IPS DF 6.9 (cell line): ENCODE data around the gene PDRG1.

Experiments
- DNase-seq: peaks from one replicate; pipeline ENCODE4 v3.0.0-alpha.2; 2013; ENCODE audit warnings: low read depth, low spot score
- H3K27ac ChIP-seq: one replicate; pipeline ENCODE4 v1.5.1; 2013; ENCODE audit warnings: low read length, control low read depth
- H3K27me3 ChIP-seq: 2 replicates; pipeline ENCODE4 v1.6.1; 2013; ENCODE audit warnings: mild to moderate bottlenecking, low read length; ENCODE audit not compliant: control insufficient read depth, insufficient read depth
- H3K36me3 ChIP-seq: 2 replicates; pipeline ENCODE4 v1.6.1; 2013; ENCODE audit warnings: low read length; ENCODE audit not compliant: control insufficient read depth, insufficient read depth
- H3K4me1 ChIP-seq: 2 replicates; pipeline ENCODE4 v1.6.1; 2013; ENCODE audit warnings: low read length; ENCODE audit not compliant: control insufficient read depth, insufficient read depth
- H3K4me3 ChIP-seq: 2 replicates; pipeline ENCODE4 v1.5.1; 2013; ENCODE audit warnings: mild to moderate bottlenecking, low read length
- H3K9me3 ChIP-seq: 2 replicates; pipeline ENCODE4 v1.6.1; 2013; ENCODE audit warnings: low read length, inconsistent platforms; ENCODE audit not compliant: control insufficient read depth, insufficient read depth
- WGBS: extraction: QIAGEN DNeasy Blood & Tissue Kit; methylation state at CpG from one replicate; pipeline ENCODE4 v1.1.7; 2013; ENCODE audit warnings: mixed read lengths, missing lambda C conversion rate; ENCODE audit not compliant: insufficient read length, insufficient coverage; 5-methylcytosine and 5-hydroxymethylcytosine counted together

Gene PDRG1

GRCh38 chr20:31967830-31968249 lies 16.0 kb upstream of the PDRG1 start, which contains the start of gene XKR7:
TSS of gene XKR7 (plus strand) at chr20:31968151. CDS start at chr20:31968176, 25 bp downstream.
- no CpG with 5 or more reads among the region's 38 CpGs for WGBS
- peak within 1 kb of the TSS; percentile 45; the same call in 1 of the 2 replicates for H3K4me3 ChIP-seq
- no peak within 1 kb of the TSS for H3K27ac ChIP-seq
- no peaks in the 10 kb centered on the region for H3K9me3 ChIP-seq
- no peaks in the 10 kb centered on the region for H3K27me3 ChIP-seq
- no peaks in the 10 kb centered on the region for H3K4me1 ChIP-seq
- no peaks in the 10 kb centered on the region for H3K36me3 ChIP-seq
- no peak for DNase-seq

GRCh38 chr20:31966991-31967655 lies 15.3 kb upstream of the PDRG1 start:
- DNase-seq = no peak
- Histone ChIP-seq H3K27me3 (no peaks in the 10 kb centered on the region), H3K27ac (no peak overlapping the region), H3K36me3 (no peaks in the 10 kb centered on the region), H3K9me3 (no peaks in the 10 kb centered on the region), H3K4me3 (peak overlapping the region; percentile 8; the same call in 1 of the 2 replicates), H3K4me1 (no peaks in the 10 kb centered on the region)
- WGBS = no CpG with 5 or more reads among the region's 5 CpGs

- Histone ChIP-seq H3K36me3 (no peaks in the 10 kb centered on the region), H3K4me3 (no peak overlapping the region), H3K27ac (no peak overlapping the region), H3K27me3 (no peaks in the 10 kb centered on the region), H3K9me3 (no peaks in the 10 kb centered on the region), H3K4me1 (no peaks in the 10 kb centered on the region)
- no CpG with 5 or more reads among the region's 6 CpGs for WGBS
- no peak for DNase-seq
Observed at GRCh38 chr20:31963889-31964288, 12.0 kb upstream of the PDRG1 start.

GRCh38 chr20:31962761-31963160 lies 10.9 kb upstream of the PDRG1 start:
- H3K4me3 ChIP-seq = no peak overlapping the region
- no peaks in the 10 kb centered on the region for H3K27me3 ChIP-seq
- no peaks in the 10 kb centered on the region for H3K9me3 ChIP-seq
- H3K36me3 ChIP-seq = no peaks in the 10 kb centered on the region
- WGBS = no CpG with 5 or more reads among the region's 2 CpGs
- no peak overlapping the region for H3K27ac ChIP-seq
- no peak for DNase-seq
- no peaks in the 10 kb centered on the region for H3K4me1 ChIP-seq

GRCh38 chr20:31956556-31957526 lies 5.0 kb upstream of the PDRG1 start:
- Histone ChIP-seq H3K36me3 (no peaks in the 10 kb centered on the region), H3K27me3 (no peaks in the 10 kb centered on the region), H3K27ac (no peak overlapping the region), H3K4me1 (no peaks in the 10 kb centered on the region), H3K9me3 (no peaks in the 10 kb centered on the region), H3K4me3 (no peak overlapping the region)
- DNase-seq = no peak
- 100% methylated on average over 1 of the region's 11 CpGs for WGBS

GRCh38 chr20:31954500-31954899 lies 2.7 kb upstream of the PDRG1 start:
- DNase-seq = no peak
- Histone ChIP-seq H3K27me3 (no peaks in the 10 kb centered on the region), H3K36me3 (no peaks in the 10 kb centered on the region), H3K27ac (no peak overlapping the region), H3K9me3 (no peaks in the 10 kb centered on the region), H3K4me1 (no peaks in the 10 kb centered on the region), H3K4me3 (no peak overlapping the region)
- WGBS = no CpG with 5 or more reads among the region's 1 CpG

- no peak overlapping the region for H3K4me3 ChIP-seq
- H3K27ac ChIP-seq = no peak overlapping the region
- H3K36me3 ChIP-seq = no peaks in the 10 kb centered on the region
- no peaks in the 10 kb centered on the region for H3K4me1 ChIP-seq
- H3K9me3 ChIP-seq = no peaks in the 10 kb centered on the region
- no peaks in the 10 kb centered on the region for H3K27me3 ChIP-seq
- no CpG with 5 or more reads among the region's 6 CpGs for WGBS
- no peak for DNase-seq
Observed at GRCh38 chr20:31953556-31954148, 1.8 kb upstream of the PDRG1 start.

GRCh38 chr20:31951203-31951529 lies 680 bp downstream of the PDRG1 start:
- no peak for DNase-seq
- H3K27ac ChIP-seq = no peak overlapping the region

GRCh38 chr20:31949877-31950646 lies 1.8 kb downstream of the PDRG1 start:
- DNase-seq = no peak
- WGBS = 100% methylated on average over 2 of the region's 9 CpGs
- Histone ChIP-seq H3K9me3 (peaks cover 3% of the 10 kb centered on the region; the same call in 1 of the 2 replicates), H3K36me3 (peaks cover 15% of the 10 kb centered on the region), H3K4me3 (no peak overlapping the region), H3K27me3 (no peaks in the 10 kb centered on the region), H3K4me1 (no peaks in the 10 kb centered on the region), H3K27ac (no peak overlapping the region)

More at GRCh38 chr20:31951203-31951529, 680 bp downstream of the PDRG1 start:
- H3K27me3 ChIP-seq = no peaks in the 10 kb centered on the region
- no CpG with 5 or more reads among the region's 6 CpGs for WGBS
- H3K4me1 ChIP-seq = no peaks in the 10 kb centered on the region
- H3K36me3 ChIP-seq = peaks cover 5% of the 10 kb centered on the region
- H3K9me3 ChIP-seq = peaks cover 3% of the 10 kb centered on the region; the same call in 1 of the 2 replicates
- peak overlapping the region; percentile 77; the same call in 1 of the 2 replicates for H3K4me3 ChIP-seq

- WGBS = no CpG with 5 or more reads among the region's 2 CpGs
- Histone ChIP-seq H3K27ac (no peak overlapping the region), H3K4me1 (no peaks in the 10 kb centered on the region), H3K9me3 (peaks cover 3% of the 10 kb centered on the region; the same call in 1 of the 2 replicates), H3K4me3 (no peak overlapping the region), H3K36me3 (peaks cover 15% of the 10 kb centered on the region), H3K27me3 (no peaks in the 10 kb centered on the region)
- DNase-seq = no peak
Observed at GRCh38 chr20:31948008-31948407, 3.8 kb downstream of the PDRG1 start.
